ENCODE measurements around the gene MARK3.
"Not testable (repeated sequence)": the region's sequence is repeated elsewhere in the genome, so short reads cannot be mapped to it uniquely, and the experiment has no call there.

MARK3 gene

DNA sequence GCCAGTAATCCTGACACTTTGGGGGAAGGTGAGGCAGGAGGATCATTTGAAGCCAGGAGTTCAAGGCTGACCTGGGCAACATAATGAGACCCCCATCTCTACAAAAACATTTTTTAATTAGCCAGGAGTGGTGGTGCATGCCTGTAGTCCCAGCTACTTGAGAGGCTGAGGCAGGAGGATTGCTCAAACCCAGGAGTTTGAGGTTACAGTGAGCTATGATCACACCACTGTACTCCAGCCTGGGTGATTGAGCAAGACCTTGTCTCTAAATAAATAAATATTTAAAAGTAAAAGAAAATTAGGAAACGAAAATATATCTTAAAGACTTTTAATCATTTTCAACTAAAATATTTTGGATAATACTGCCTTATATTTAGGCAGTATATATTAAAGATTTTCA lies 111.6 kb downstream of the MARK3 start:
- DNase-seq: no peak

DNA sequence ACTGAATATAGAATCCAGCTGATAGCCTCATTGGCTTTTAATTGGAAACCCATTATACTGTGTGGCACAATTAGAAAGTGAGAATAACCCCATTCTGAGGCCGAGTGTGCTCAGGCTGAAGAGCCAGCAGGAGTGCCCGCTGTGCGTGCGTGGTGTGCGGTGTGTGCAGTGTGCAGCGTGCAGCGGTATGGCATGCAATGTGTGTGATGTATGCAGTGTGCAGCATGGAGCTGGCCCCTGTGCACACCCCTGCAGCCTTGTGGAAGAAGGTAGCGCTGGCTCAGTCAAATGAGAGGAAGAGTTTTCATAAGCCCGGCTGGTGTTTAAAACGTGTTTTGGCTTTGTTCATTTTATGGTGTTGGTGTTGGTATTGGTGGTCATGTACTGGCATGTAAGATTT lies 114.5 kb downstream of the MARK3 start:
- no peak for DNase-seq

DNA sequence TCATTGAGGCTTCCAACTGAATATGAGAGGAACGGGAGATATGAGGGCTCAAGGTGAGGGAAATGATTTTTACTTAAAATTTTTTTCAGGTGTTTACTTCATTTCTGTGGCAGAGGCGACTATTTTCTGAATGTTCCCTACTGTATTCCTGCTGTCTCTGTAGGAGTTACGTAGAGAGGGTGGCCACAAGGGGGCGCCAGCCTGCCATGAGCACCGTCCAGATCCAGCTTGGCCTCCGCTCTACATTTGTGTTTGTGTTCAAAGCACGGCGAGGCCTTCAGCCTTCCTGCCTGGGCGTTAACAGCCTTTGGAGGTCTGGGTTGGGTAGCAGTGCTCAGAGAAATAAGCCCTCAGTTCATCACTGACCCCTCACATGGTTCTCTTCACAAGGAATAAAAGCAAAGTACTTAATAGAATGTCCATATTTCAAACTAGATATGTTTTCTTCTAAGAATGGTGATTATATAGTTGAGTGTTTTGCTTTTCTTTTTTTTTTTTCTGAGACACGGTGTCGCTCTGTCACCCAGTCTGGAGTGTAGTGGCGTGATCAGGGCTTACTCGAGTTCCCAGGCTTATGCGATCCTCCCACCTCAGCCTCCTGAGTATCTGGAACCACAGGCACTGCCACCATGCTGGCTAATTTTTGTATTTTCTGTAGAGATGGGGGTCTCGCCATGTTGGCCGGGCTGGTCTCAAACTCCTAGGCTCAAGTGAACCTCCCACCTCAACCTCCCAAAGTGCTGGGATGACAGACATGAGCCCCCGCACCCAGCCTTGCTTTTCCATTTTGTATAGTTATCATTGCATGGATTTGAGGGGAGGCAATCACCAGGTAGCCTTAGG lies 115.2 kb downstream of the MARK3 start:
- DNase-seq: peak; percentile 86

GRCh38 chr14:103501041-103501870 lies 116.0 kb downstream of the MARK3 start:
- DNase-seq: no peak

DNA sequence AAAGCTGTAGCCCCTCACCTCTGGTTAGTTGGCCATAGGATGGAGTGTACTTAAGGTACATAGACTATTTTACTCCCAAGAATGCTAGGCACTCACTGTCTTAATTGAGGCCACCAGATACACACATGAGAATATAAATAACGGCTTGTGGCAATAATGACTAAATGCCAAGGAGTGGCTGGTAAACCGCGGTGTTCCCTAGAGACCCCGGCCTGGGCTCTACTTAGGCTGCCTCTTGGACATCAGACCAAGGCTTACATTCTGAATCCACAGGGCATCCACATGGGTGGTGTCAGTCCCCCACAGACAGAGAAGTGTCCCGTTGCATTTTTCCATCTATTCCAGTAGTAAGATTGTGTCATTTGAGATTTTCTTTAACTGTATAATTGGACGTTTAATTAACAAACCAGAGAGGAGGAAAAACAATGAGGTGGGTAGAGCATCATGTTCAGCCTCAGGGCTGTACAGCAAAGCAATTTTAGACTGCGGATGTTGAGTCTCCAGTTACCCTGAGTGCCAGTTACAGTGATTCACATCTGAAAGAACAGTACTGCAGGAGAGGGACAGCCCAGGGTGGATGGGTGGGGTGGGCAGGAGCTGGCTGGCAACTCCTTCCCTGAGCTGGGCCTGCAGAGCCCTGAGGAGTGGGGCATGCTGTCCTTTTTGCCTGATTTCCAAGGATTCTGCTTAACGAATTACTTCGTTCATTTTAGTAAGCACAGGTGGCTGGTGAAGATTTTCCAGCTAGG lies 116.9 kb downstream of the MARK3 start:
- DNase-seq: no peak

DNA sequence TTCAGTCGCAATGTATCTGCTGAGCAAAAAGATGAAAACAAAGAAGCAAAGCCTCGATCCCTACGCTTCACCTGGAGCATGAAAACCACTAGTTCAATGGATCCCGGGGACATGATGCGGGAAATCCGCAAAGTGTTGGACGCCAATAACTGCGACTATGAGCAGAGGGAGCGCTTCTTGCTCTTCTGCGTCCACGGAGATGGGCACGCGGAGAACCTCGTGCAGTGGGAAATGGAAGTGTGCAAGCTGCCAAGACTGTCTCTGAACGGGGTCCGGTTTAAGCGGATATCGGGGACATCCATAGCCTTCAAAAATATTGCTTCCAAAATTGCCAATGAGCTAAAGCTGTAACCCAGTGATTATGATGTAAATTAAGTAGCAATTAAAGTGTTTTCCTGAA lies 117.7 kb downstream of the MARK3 start:
- no peak for DNase-seq

DNA sequence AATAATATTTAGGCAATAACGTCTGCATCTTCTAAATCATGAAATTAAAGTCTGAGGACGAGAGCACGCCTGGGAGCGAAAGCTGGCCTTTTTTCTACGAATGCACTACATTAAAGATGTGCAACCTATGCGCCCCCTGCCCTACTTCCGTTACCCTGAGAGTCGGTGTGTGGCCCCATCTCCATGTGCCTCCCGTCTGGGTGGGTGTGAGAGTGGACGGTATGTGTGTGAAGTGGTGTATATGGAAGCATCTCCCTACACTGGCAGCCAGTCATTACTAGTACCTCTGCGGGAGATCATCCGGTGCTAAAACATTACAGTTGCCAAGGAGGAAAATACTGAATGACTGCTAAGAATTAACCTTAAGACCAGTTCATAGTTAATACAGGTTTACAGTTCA lies 118.1 kb downstream of the MARK3 start:
- DNase-seq: no peak

- DNase-seq: no peak
Observed at GRCh38 chr14:103504991-103505565, 119.9 kb downstream of the MARK3 start.

DNA sequence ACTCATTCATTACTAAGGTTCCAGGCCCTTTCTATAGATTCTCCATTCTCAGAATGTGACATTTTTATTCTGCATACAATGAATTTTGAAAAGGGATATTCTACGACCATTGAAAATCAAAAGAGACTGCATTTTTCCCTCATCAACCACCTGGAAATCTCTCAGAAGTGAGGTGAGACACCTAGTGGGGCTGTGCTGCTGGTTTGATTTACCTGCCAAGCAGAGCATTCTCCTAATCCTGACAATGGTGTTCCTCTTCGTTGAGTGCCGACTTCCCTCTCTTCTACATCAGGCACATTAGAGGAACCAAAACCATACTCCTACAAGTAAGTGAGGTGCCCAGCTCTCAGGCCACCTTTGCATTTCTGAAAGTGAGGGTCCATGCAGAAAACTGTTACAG lies 122.5 kb downstream of the MARK3 start:
- DNase-seq: no peak

DNA sequence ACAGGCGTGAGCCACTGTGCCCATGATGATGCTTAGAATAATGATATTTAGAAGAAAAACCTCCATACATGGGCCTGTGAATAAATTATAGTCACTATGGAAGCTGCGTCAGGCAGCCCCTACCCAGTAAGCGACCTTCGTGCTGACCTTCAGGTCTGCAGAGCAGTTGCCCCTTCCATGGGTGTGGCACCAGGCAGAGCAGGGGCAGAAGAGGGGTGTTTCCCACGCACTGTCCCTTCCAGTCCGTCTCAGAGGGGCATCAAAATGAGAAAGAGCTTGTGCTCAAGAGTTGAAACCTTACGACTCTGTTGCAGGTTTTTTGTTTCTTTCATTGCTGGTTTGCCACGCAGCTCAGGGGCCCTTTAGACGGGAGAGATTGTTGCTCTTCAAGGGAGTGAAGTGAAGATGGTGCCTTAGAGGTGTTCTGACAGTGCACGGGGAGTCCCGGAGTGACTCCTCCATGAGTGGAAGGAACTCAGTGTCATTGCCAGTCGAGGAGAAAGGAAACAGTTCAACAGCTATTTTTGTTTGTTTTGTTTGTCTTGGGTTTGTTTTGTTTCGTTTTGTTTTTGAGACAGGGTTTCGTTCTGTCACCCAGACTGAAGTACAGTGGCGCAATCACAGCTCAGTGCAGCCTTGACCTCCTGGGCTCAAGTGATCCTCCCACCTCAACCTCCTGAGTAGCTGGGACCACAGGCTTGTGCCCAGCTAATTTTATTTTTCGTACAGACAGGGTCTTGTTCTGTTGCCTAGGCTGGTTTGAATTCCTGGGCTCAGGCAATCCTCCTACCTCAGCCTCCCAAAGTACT lies 123.5 kb downstream of the MARK3 start:
- DNase-seq: no peak

GRCh38 chr14:103509864-103510723 lies 124.9 kb downstream of the MARK3 start:
- no peak for DNase-seq

DNA sequence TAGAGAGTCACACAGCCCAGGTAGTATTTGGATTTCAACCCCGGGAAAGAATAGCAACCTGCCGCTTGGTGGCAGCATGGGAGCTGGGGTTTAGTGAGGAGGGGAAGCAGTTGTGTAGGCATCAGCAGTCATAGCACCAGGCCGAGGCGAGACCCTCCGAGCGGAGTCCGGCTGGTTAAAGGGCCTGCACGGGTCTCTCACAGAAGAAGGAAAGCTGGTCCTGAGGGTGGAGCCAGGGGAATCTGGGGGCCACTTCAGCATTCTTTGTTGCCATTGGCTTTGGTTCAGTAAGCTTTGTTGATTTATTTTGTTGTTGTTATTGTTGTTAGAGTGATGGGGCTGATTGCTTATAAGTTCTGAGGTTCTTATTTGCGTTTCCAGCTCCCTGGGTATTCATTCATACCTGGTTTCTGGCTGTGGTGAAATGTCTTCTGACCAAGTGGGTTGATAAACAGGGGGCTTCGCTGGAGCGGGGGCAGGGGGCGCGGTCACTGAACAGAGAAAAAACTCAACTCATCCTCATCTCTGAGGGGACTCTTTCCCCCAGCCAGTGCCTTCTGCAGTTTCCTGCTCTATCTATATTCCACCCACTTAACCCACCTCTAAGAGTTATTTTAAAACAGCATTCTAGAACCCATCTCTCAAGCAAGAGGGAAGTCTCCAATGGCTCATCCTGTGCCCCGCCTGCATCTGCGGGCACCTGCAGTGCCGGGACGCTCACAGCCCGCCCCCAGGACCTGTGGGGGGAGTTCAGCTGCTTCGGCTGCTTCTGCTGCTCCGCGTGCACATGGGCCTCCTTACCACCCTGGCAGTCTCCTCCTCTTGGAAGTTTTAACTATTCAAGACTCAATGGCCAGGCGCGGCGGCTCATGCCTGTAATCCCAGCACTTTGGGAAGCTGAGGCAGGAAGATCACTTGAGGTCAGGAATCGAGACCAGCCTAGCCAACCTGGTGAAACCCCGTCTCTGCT lies 125.8 kb downstream of the MARK3 start:
- no peak for DNase-seq

DNA sequence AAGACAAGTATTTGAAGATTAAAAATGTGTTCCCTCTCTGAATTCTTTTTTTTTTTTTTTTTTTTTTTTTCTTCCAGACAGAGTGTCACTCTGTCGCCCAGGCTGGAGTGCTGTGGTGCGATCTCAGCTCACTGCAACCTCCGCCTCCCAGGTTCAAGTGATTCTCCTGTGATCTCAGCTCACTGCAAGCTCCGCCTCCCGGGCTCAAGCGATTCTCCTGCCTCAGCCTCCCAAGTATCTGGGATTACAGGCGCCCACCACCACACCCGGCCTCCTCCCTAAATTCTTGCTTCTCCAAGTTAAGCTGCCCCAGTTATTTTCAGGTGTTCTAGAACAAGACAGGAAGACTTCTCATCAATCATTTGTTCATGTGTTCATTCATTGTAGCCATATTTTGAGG lies 127.0 kb downstream of the MARK3 start:
- DNase-seq: not testable (repeated sequence)

DNA sequence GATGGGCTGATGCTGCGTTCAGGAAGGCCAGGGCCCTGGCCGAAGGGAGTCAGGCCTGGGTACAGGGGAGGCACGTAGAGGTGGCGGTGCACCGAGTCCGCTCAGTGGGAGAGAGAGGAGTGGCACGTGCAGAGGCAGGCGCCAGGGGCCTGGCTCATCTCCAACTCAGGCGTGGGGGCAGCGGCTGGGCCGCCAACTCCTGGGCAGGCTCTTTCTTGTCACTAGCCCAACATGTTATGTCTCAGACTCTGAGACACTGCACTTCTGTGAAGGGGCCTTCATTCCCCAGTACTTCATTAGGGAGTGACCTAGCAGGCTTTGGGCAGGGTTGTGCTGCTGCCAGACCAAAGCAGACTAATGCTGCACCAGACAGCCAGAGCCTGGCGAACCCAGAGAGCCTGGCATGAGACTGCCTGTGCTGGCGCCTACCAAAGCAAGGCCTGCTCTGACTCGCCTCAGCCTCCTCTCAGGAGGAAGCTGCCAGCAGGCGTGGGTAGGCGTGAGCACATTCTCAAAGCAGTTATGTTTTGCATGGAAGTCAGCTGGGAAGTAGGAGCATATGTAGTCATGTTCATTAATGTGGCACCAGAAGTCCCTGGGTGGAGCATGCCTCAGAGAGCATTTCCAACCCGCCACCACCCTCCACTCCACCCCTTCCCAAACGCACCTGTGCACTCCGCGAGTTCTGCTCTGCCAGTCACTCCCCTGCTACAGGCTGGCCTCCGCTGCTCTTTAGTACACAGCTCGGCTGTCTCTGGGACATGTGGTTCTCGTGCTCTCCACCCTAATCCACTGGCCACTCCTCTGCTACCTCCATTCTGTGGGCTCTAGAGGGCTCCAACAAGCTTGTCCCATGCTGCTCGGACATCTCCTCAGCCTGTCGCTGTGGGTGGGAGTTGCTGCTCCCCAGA lies 127.7 kb downstream of the MARK3 start:
- DNase-seq: peak; percentile 98

DNA sequence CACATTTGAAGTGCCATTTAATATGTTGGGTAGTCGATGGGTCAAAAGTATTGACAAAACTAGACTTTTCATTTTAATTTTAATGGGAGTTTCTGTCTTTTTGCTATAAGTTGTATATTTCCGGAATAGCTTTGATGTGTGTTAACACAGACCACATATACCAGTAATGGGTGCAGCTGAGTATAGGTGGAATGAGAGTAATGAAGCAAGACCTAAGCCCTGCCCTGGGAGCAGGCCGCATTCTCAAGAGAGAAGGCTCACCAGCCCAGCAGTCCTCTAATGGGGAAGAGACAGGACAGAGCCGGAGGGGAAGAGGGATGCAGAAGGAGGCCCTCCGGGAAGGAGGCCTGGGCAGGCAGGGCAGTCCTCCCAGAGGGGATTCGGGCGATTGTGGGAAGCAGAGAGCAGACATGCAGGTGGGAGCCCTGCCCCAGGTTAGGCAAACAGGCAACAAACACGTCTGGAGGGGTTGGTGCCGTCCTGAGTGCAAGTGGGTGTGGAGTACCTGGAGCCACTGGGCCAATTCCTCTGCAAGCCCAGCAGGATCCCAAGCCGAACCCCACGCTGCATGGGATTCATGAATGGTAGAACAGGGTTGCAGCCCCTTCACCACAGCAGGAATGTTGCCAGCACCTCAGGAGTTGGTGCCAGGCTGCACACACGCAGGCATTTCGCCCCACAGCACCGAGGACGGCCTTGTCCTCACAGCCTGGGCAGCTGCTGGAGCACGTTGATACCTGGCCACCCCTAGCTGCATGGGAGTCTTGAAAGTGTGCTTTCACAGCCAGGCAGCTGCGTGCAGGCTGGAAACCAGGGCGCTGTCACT lies 129.6 kb downstream of the MARK3 start:
- DNase-seq: no peak

- DNase-seq: no peak
Observed at GRCh38 chr14:103516426-103517173, 131.4 kb downstream of the MARK3 start.

DNA sequence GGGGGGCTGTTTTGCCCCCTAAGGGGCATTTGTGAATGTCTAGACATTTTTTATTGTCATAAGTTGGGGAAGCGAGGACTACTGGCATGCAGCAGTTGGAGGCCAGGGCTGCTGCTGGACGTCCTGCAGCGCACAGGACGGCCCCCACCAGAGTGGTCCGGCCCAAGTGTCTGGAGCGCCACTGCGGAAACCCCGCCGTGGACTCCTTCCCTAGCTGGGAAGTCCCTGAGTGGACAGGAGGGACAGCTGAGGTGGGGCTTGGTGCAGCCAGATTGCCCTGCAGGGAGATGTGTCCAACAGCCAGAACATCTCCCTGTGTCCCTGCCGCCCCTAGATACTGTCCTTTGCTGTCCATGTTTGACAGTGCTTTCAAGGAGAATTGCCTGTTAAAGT lies 132.0 kb downstream of the MARK3 start:
- no peak for DNase-seq
